HepG2 (cell line): Measurements from ENCODE around the gene PML. TPM values are rescaled to one million over a fixed set of nuclear protein-coding genes. Genes with fewer than 3 reads are reported as not detected.

Experiments
- ATAC-seq: fragments of 200-7000 bp; cut with Tn5 transposase; 3 replicates; pipeline ENCODE4 v1.9.1; 2020; ENCODE audit warnings: mild to moderate bottlenecking, moderate library complexity
- BruUV-seq: library from RNA; stranded (reverse); fragments of 400-500 nt; replicated peaks from 2 replicates; lab custom pipeline; 2021; lab: Mats Ljungman, UMichigan
- CTCF ChIA-PET: fragments of 300-600 bp; formaldehyde crosslinking; extraction: SDS; loops from one replicate; lab custom pipeline; 2021; ENCODE audit warnings: low total read pairs, inconsistent platforms, low intra/inter-chr PET ratio; lab: Yijun Ruan, JAX
- POLR2A ChIA-PET: fragments of 350-600 bp; sonication (Branson Sonifier 250); formaldehyde crosslinking; loops from one replicate; lab custom pipeline; 2020; ENCODE audit warnings: antibody characterized with exemption, inconsistent platforms; lab: Yijun Ruan, JAX
- DNase-seq: peaks from one replicate; pipeline ENCODE4 v3.0.0-alpha.2; 2015; ENCODE audit warnings: low spot score
- FAIRE-seq: peaks from 3 replicates; lab custom pipeline; 2011; peaks lifted over from hg19 to GRCh38; lab: Jason Lieb, UNC
- H2AFZ ChIP-seq: one replicate; pipeline ENCODE4 v1.6.1; 2011; ENCODE audit warnings: low read length, inconsistent platforms
- H3K27ac ChIP-seq: fragments of 300-600 bp; 3 replicates; pipeline ENCODE4 v1.8.0; 2011; ENCODE audit warnings: mixed run types, mild to moderate bottlenecking, mixed read lengths, low read length, inconsistent platforms; ENCODE audit not compliant: insufficient read depth; ENCODE audit errors: extremely low read length
- H3K27me3 ChIP-seq, 2 experiments: fragments of 200-600 bp in 1 of 2; 2 replicates in 1 of 2; 3 replicates in 1 of 2; pipeline versions ENCODE4 v1.6.0 to v1.8.0; 2011; ENCODE audit warnings: low read length in 2 of 2, mild to moderate bottlenecking in 2 of 2, moderate library complexity in 2 of 2, inconsistent platforms in 1 of 2; ENCODE audit not compliant: insufficient read depth in 2 of 2, control insufficient read depth in 1 of 2
- H3K36me3 ChIP-seq, 2 experiments: fragments of 200-600 bp in 1 of 2; replicated peaks in 1 of 2; 2 replicates in 1 of 2; 3 replicates in 1 of 2; pipeline versions ENCODE4 v1.5.1 to v1.8.0; 2011; ENCODE audit warnings: low read length in 2 of 2, inconsistent platforms in 1 of 2; ENCODE audit not compliant: insufficient read depth in 2 of 2, control insufficient read depth in 1 of 2
- H3K4me1 ChIP-seq: 2 replicates; pipeline ENCODE4 v1.5.1; 2012; ENCODE audit warnings: low read length, inconsistent platforms; ENCODE audit not compliant: insufficient read depth
- H3K4me2 ChIP-seq: 2 replicates; pipeline ENCODE4 v1.6.0; 2011; ENCODE audit warnings: low read depth, low read length, inconsistent platforms
- H3K4me3 ChIP-seq, 3 experiments: fragments of 200-600 bp in 1 of 3; sonication (generic), shearing (Covaris generic) in 1 of 3; replicated peaks in 1 of 3; 2 replicates each; pipeline ENCODE4 v1.5.1; 2011 to 2016; ENCODE audit warnings: low read length in 3 of 3, inconsistent platforms in 2 of 3, low read depth in 2 of 3, mild to moderate bottlenecking in 2 of 3, control low read depth in 1 of 3, mixed read lengths in 1 of 3; ENCODE audit not compliant: insufficient read depth in 1 of 3
- H3K79me2 ChIP-seq: one replicate; pipeline ENCODE4 v1.6.1; 2011; ENCODE audit warnings: low read length, inconsistent platforms; ENCODE audit not compliant: insufficient read depth
- H3K9ac ChIP-seq: 2 replicates; pipeline ENCODE4 v1.6.0; 2011; ENCODE audit warnings: mild to moderate bottlenecking, low read depth, low read length, inconsistent platforms; ENCODE audit not compliant: insufficient read depth
- H3K9me3 ChIP-seq: 2 replicates; pipeline ENCODE4 v1.5.1; 2012; ENCODE audit warnings: mild to moderate bottlenecking, low read length
- H4K20me1 ChIP-seq: 2 replicates; pipeline ENCODE4 v1.6.0; 2011; ENCODE audit warnings: inconsistent platforms, mild to moderate bottlenecking, low read length, moderate library complexity; ENCODE audit not compliant: insufficient read depth
- ARHGAP35 ChIP-seq: sonication (generic); formaldehyde crosslinking; IDR thresholded peaks from 2 replicates; pipeline ENCODE4 v1.9.0; 2022; ENCODE audit warnings: mild to moderate bottlenecking, inconsistent platforms, moderate library complexity, missing genetic modification reagents, borderline replicate concordance
- HMG20B ChIP-seq: conservative IDR thresholded peaks from 2 replicates; pipeline ENCODE4 v1.6.1; 2016; ENCODE audit warnings: missing genetic modification reagents, missing compliant biosample characterization
- KLF12 ChIP-seq: sonication (generic); formaldehyde crosslinking; IDR thresholded peaks from 2 replicates; pipeline ENCODE4 v1.4.0; 2020; ENCODE audit warnings: missing genetic modification reagents, borderline replicate concordance
- ZNF207 ChIP-seq: fragments of 450-650 bp; IDR thresholded peaks from 2 replicates; pipeline ENCODE4 v1.6.1; 2016; ENCODE audit warnings: antibody characterized with exemption, borderline replicate concordance
- ZNF318 ChIP-seq: sonication (generic); formaldehyde crosslinking; IDR thresholded peaks from 2 replicates; pipeline ENCODE4 v1.4.0; 2020; ENCODE audit warnings: mild to moderate bottlenecking, missing genetic modification reagents
- WGBS: methylation state at CpG from one replicate; pipeline ENCODE4 v1.1.6; 2017; ENCODE audit warnings: low lambda C conversion rate; 5-methylcytosine and 5-hydroxymethylcytosine counted together
- in situ Hi-C: cut with HindIII; loops from 2 replicates; pipeline ENCODE4 v1.10.0; 2017; ENCODE audit warnings: low pct_unique_long_range_greater_than_20kb; ENCODE audit not compliant: extremely low pct_ligation_motif_present
- intact Hi-C: fragments of 100-400 bp; cut with micrococcal nuclease; formaldehyde crosslinking; loops from one replicate; pipeline ENCODE4 v1.10.0; 2022; ENCODE audit not compliant: unreplicated experiment
- polyA plus RNA-seq, 8 experiments: library from polyadenylated mRNA; depleted of rRNA in 3 of 8; stranded (reverse) in 7 of 8; unstranded in 1 of 8; fragments of >200 nt; fragmentation: Illumina TruSeq in 4 of 8; extraction: Trizol in 4 of 8; gene quantifications; 2 replicates each; pipeline versions ENCODE4 v1.2.1 to v1.2.3, GENCODE V29; 2011 to 2016; ENCODE audit warnings: low read depth in 4 of 8, missing spikeins in 1 of 8, mixed read lengths in 1 of 8; ENCODE audit not compliant: insufficient read depth in 1 of 8
- total RNA-seq, 5 experiments: library from RNA; depleted of rRNA; stranded (reverse); fragments of >200 nt; fragmentation: Illumina TruSeq; extraction: Trizol; gene quantifications; 2 replicates each; pipeline ENCODE4 v1.2.3, GENCODE V29; 2016; ENCODE audit warnings: low read depth in 1 of 5
- TF ChIP-seq, protein P1 (sequence below): IDR thresholded peaks from 2 replicates; pipeline ENCODE4 v1.6.1; 2012; ENCODE audit warnings: low read length, improper control_type of control experiment
- TF ChIP-seq, protein P2 (sequence below): IDR thresholded peaks from 2 replicates; pipeline ENCODE4 v1.6.1; 2016; ENCODE audit warnings: missing compliant biosample characterization, missing genetic modification reagents, borderline replicate concordance
- TF ChIP-seq, protein P3 (sequence below): sonication (generic); formaldehyde crosslinking; IDR thresholded peaks from 2 replicates; pipeline ENCODE4 v1.4.0; 2020; ENCODE audit warnings: mild to moderate bottlenecking, missing genetic modification reagents

PML gene
- total and polyA plus RNA-seq, 2 of the 13 experiments (the other 11 are each of a cell fraction or from before 2014, with no cell fraction given) = 2.9 to 3.9 TPM

DNA sequence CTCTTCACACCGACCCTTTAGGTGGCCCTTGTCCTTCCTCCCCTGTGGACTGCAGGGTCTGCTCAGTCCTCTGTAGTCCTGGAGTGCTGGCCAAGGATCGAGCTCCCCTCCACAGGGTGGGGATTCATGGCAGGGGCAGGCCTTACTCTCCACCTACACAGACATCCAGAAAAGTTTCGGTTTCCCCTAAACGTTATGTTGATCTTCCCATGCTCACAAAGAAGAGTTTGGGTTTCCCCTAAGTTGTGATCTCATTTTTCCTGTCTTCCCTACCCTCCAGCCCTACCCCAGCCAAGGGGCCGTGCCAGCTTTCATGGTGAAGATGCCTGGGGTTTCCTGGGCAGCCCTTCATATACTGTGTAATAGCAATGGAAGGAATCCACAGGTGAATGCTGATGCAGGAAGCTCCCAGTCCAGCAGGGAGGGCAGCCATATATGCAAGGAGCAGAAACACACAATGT lies 12.7 kb upstream of the PML start:
- intact Hi-C loops = no loop called here
- Histone ChIP-seq H3K9ac (no peak overlapping the region), H3K79me2 (no peaks in the 10 kb centered on the region), H3K9me3 (no peaks in the 10 kb centered on the region), H3K4me2 (no peak overlapping the region), H3K27me3 (no peaks in the 10 kb centered on the region; a peak in 1 of 5 replicates), H3K4me1 (no peaks in the 10 kb centered on the region), H3K4me3 (no peak overlapping the region), H3K36me3 (no peaks in the 10 kb centered on the region), H2AFZ (no peak overlapping the region), H3K27ac (no peak overlapping the region), H4K20me1 (no peaks in the 10 kb centered on the region)
- ChIA-PET POLR2A (no interaction called here), CTCF (no interaction called here)
- DNase-seq = no peak
- peak; percentile 40 for ATAC-seq
- in situ Hi-C loops = no loop called here
- FAIRE-seq = no peak
- 17% methylated on average over 5 of the region's 5 CpGs for WGBS
- BruUV-seq = no TSS peak
- TF ChIP-seq HMG20B (CRISPR knock-in tag) (no peak), KLF12 (no peak), ZNF318 (CRISPR knock-in tag) (no peak), ZNF207 (no peak), ARHGAP35 (CRISPR knock-in tag) (no peak)
- TF ChIP-seq, protein P1, sequence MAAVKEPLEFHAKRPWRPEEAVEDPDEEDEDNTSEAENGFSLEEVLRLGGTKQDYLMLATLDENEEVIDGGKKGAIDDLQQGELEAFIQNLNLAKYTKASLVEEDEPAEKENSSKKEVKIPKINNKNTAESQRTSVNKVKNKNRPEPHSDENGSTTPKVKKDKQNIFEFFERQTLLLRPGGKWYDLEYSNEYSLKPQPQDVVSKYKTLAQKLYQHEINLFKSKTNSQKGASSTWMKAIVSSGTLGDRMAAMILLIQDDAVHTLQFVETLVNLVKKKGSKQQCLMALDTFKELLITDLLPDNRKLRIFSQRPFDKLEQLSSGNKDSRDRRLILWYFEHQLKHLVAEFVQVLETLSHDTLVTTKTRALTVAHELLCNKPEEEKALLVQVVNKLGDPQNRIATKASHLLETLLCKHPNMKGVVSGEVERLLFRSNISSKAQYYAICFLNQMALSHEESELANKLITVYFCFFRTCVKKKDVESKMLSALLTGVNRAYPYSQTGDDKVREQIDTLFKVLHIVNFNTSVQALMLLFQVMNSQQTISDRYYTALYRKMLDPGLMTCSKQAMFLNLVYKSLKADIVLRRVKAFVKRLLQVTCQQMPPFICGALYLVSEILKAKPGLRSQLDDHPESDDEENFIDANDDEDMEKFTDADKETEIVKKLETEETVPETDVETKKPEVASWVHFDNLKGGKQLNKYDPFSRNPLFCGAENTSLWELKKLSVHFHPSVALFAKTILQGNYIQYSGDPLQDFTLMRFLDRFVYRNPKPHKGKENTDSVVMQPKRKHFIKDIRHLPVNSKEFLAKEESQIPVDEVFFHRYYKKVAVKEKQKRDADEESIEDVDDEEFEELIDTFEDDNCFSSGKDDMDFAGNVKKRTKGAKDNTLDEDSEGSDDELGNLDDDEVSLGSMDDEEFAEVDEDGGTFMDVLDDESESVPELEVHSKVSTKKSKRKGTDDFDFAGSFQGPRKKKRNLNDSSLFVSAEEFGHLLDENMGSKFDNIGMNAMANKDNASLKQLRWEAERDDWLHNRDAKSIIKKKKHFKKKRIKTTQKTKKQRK = no peak
- TF ChIP-seq, protein P2, sequence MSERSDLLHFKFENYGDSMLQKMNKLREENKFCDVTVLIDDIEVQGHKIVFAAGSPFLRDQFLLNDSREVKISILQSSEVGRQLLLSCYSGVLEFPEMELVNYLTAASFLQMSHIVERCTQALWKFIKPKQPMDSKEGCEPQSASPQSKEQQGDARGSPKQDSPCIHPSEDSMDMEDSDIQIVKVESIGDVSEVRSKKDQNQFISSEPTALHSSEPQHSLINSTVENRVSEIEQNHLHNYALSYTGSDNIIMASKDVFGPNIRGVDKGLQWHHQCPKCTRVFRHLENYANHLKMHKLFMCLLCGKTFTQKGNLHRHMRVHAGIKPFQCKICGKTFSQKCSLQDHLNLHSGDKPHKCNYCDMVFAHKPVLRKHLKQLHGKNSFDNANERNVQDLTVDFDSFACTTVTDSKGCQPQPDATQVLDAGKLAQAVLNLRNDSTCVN = no peak
- TF ChIP-seq, protein P3, sequence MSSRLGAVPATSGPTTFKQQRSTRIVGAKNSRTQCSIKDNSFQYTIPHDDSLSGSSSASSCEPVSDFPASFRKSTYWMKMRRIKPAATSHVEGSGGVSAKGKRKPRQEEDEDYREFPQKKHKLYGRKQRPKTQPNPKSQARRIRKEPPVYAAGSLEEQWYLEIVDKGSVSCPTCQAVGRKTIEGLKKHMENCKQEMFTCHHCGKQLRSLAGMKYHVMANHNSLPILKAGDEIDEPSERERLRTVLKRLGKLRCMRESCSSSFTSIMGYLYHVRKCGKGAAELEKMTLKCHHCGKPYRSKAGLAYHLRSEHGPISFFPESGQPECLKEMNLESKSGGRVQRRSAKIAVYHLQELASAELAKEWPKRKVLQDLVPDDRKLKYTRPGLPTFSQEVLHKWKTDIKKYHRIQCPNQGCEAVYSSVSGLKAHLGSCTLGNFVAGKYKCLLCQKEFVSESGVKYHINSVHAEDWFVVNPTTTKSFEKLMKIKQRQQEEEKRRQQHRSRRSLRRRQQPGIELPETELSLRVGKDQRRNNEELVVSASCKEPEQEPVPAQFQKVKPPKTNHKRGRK (CRISPR knock-in tag) = no peak
